Esophagus (tissue), 2 donors: ENCODE results near the gene CDC42BPB. TPM values are rescaled to one million over a fixed set of nuclear protein-coding genes. Genes with fewer than 3 reads are reported as not detected.

Source experiments
- H3K27ac ChIP-seq, 2 donors: one replicate each; pipeline ENCODE4 v1.5.1; 2013; ENCODE audit warnings: low read depth in 2 of 2, mild to moderate bottlenecking in 2 of 2, inconsistent platforms in 1 of 2, low read length in 1 of 2, moderate library complexity in 1 of 2
- H3K27me3 ChIP-seq, 2 donors: one replicate each; pipeline ENCODE4 v1.6.1; 2013; ENCODE audit warnings: low read length in 2 of 2, control low read depth in 1 of 2, mild to moderate bottlenecking in 1 of 2; ENCODE audit not compliant: insufficient read depth in 2 of 2, control insufficient read depth in 1 of 2
- H3K36me3 ChIP-seq, 2 donors: one replicate each; pipeline ENCODE4 v1.6.1; 2013; ENCODE audit warnings: low read length in 1 of 2; ENCODE audit not compliant: control insufficient read depth in 2 of 2, insufficient read depth in 2 of 2
- H3K4me1 ChIP-seq, 2 donors: one replicate each; pipeline ENCODE4 v1.6.1; 2013; ENCODE audit warnings: low read length in 1 of 2; ENCODE audit not compliant: control insufficient read depth in 2 of 2, insufficient read depth in 2 of 2
- H3K4me3 ChIP-seq, 2 donors: one replicate each; pipeline ENCODE4 v1.5.1; 2013; ENCODE audit warnings: low read length in 2 of 2, mild to moderate bottlenecking in 2 of 2, low read depth in 1 of 2, moderate library complexity in 1 of 2
- H3K9me3 ChIP-seq, 2 donors: one replicate each; pipeline ENCODE4 v1.6.1; 2013; ENCODE audit warnings: mild to moderate bottlenecking in 2 of 2, low read depth in 1 of 2, low read length in 1 of 2, moderate library complexity in 1 of 2; ENCODE audit not compliant: control insufficient read depth in 2 of 2, insufficient read depth in 1 of 2
- WGBS, 2 donors: extraction: QIAGEN DNeasy Blood & Tissue Kit; methylation state at CpG; one replicate each; pipeline ENCODE4 v1.1.7; 2013; 5-methylcytosine and 5-hydroxymethylcytosine counted together
- polyA plus RNA-seq, 2 donors: library from polyadenylated mRNA; stranded (reverse); fragments of 200-250 nt; gene quantifications; one replicate each; pipeline ENCODE4 v1.2.3, GENCODE V29; 2013
- donor health status: healthy with polysubstance abuse.
- donor health status: Bipolar disorder and iron deficiency.

Gene CDC42BPB
- polyA plus RNA-seq, 2 donors: 29.9 to 35.2 TPM

DNA sequence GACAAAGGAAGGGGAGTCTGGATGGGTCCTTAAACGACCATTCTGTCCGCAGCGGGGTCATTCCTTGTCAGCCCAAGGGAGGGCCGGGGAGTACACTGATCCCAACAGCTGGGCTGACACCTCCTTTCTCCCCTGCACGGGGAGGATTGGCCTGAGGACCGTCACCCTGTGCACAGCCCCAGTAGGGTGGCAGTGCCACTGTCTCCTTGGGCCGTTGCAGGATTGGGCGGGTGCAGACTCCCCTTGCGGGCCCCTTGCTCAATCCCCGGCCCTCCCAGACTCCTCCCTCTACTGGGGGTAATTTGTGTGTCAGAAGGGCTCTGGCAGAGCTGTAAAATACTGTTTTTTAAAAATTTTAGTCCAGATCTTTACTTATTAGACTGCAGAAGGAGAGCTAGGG is 147.4 kb downstream of the CDC42BPB start:
- 86 to 92% methylated on average over 8 to 10 of the region's 10 CpGs for WGBS, 2 donors
- Histone ChIP-seq H3K27me3 (no peaks in the 10 kb centered on the region), H3K9me3 (no peaks in the 10 kb centered on the region), H3K27ac (no peak overlapping the region), H3K4me1 (no peaks in the 10 kb centered on the region), H3K36me3 (peaks cover 0 to 34% of the 10 kb centered on the region in 2 donors), H3K4me3 (no peak overlapping the region)

DNA sequence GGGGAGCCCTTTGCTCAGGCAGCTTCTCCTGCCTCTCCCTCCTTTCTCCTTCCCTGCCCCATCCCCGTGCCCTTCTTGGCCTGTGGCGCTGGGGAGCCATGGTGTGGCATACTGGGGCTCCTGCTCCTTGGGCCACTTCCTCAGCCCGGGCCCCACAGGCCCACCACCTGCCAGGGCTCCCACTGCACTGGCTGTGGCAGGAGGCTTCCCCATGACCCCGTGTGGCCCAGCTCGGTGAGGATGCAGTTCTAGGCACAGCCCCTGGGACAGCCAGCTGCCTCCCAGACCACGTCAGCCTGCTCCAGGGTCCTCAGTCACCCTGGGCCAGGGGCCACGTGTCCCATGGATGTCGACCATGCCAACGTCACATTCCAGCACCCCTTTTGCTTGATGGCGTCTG is 147.9 kb downstream of the CDC42BPB start:
- H3K4me1 ChIP-seq: no peaks in the 10 kb centered on the region
- no peak overlapping the region for H3K4me3 ChIP-seq
- no peaks in the 10 kb centered on the region for H3K9me3 ChIP-seq
- H3K36me3 ChIP-seq: peaks cover 0 to 34% of the 10 kb centered on the region in 2 donors
- H3K27me3 ChIP-seq: no peaks in the 10 kb centered on the region
- H3K27ac ChIP-seq: no peak overlapping the region
- 87 to 90% methylated on average over 10 of the region's 10 CpGs for WGBS, 2 donors

DNA sequence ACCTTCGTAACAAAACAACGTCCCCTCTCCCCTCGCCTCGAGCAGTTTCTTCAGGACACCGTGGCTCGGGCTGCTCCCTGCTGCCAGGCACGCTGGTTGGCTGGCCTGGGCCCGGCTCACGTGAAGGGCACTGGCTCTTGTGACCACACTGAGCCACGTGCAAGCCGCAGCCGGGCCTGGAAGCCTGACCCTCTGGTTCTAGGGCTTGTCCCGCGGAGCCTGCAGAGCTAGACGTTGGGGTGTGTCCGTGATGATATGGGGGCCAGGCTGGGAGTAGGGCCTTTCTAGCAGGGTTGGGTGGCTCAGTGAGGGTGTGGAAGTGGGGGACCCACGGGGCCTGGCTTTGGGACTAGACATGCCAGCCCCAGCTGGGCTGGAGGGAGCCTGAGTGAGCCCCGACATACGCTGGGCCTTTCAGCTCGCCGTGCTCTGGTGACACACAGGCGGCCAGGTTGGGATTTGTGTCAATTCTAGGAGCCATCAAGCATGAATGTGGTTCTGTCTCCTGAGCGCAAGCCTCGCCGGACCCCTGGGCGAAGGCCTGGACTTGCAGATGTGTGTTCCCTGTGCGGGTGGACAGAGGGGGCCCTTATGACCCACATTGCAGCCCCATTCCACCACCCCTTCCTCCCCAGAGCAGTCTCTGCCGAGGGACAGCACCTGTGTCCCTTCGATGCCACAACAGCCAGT is 148.4 kb downstream of the CDC42BPB start:
- Histone ChIP-seq H3K27ac (no peak overlapping the region), H3K4me3 (no peak overlapping the region), H3K36me3 (peaks cover 0 to 37% of the 10 kb centered on the region in 2 donors), H3K9me3 (no peaks in the 10 kb centered on the region), H3K27me3 (no peaks in the 10 kb centered on the region), H3K4me1 (no peaks in the 10 kb centered on the region)
- WGBS, 2 donors: 93% methylated on average over 29 of the region's 29 CpGs

DNA sequence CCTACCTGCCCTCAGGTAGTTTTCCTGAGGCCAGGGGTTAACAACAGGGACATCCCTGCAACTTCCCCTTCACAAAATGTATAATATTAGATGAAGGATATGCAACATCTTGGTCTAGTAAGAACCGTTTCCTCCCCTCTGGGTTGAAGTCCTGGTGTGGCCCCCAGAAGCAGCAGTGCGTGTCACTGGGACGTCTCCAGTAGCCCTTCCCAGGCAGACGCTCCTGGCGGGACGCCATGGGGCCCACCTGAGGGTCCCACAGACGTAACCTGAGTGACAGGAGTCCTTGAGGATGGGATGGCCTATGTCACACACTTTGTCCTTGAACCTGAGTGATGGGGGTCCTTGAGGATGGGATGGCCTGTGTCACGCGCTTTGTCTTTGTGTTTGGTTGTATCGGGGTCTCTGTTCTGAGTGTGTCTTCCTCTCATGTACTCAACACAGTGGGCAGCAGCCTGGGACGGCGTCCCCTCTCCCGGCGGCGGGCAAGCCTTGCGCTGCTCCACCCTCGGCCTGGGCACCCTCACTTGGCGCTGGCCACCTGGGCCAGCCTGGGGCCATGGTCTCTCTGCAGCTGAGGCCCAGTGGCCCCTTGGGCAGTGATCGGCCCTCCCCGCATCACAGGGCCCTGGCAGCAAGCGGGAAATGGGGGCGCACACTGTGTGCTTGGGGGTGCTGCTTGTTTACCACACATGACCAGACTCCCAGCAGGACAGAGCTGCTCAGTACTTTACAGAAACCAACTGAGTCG is 149.2 kb downstream of the CDC42BPB start:
- H3K27me3 ChIP-seq: no peaks in the 10 kb centered on the region
- H3K36me3 ChIP-seq: peaks cover under 1 to 43% of the 10 kb centered on the region in 2 donors
- WGBS, 2 donors: 94% methylated on average over 23 of the region's 23 CpGs
- H3K27ac ChIP-seq: no peak overlapping the region
- H3K4me1 ChIP-seq: no peaks in the 10 kb centered on the region
- H3K4me3 ChIP-seq: no peak overlapping the region
- no peaks in the 10 kb centered on the region for H3K9me3 ChIP-seq

DNA sequence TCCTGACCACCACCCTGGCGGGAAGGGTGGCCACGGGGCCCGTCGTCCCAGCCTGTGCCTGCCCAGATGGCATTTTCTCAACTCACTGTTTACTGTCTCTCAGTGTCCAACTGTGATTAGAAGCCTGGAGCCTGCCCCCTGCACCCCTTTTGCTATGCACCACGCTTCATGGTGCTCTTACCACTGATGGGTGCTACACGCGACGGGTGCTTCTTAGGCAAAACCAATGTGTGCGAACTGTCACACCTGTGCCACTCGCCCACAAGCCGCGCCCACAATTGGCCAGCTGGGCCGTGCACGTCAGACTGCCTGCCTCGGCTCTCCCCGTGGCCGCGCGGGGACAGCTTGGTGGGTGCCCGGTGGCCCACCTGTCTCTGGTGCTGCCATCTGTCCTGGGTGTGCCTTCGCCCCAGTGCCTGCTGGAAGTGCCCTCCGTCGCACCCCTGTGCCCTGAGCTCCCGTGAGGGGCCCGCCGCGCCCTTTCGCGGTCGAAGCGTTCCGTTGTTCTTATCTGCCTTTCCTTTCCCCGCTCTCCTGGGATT is 150.0 kb downstream of the CDC42BPB start:
- no peaks in the 10 kb centered on the region for H3K4me1 ChIP-seq
- H3K4me3 ChIP-seq: no peak overlapping the region
- H3K27ac ChIP-seq: no peak overlapping the region
- 91 to 94% methylated on average over 31 to 33 of the region's 33 CpGs for WGBS, 2 donors
- peaks cover 4 to 50% of the 10 kb centered on the region in 2 donors for H3K36me3 ChIP-seq
- H3K9me3 ChIP-seq: no peaks in the 10 kb centered on the region
- no peaks in the 10 kb centered on the region for H3K27me3 ChIP-seq

DNA sequence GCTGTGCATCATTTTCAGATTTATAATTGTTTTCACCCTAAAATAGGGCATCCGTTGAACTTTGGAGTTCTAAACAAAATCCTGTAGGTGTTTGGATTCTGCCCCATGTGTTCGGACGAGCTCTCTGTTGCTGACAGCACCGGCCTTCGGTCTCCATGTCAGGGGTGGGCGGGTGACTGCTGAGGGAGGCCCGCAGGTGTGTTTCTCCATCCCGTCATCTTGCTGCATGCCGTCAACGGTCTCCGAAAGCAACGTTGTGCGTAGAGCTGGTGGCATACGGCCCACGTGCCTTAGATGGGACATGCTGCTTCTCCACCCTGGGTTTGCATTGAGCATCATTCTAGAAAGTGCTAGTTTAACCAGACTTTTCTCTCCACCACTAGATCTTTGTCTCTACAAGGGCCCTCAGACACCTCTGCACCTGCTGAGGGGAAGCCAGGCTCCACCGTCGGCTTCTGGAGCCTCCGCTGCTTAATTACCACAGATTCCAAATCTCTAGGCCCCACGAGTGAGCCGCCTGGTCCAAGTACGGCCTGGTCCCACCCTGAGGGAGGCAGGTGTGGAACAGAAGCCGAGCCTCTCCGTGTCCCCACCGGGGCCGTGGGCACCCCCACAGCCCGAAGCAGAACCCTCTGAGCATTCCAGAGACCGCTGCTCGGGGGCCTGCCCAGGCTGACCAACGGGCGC is 150.6 kb downstream of the CDC42BPB start:
- Histone ChIP-seq H3K27ac (no peak overlapping the region), H3K36me3 (peaks cover 4 to 49% of the 10 kb centered on the region in 2 donors), H3K4me3 (no peak overlapping the region), H3K9me3 (no peaks in the 10 kb centered on the region), H3K4me1 (no peaks in the 10 kb centered on the region), H3K27me3 (no peaks in the 10 kb centered on the region)
- 96% methylated on average over 30 of the region's 30 CpGs for WGBS, 2 donors

DNA sequence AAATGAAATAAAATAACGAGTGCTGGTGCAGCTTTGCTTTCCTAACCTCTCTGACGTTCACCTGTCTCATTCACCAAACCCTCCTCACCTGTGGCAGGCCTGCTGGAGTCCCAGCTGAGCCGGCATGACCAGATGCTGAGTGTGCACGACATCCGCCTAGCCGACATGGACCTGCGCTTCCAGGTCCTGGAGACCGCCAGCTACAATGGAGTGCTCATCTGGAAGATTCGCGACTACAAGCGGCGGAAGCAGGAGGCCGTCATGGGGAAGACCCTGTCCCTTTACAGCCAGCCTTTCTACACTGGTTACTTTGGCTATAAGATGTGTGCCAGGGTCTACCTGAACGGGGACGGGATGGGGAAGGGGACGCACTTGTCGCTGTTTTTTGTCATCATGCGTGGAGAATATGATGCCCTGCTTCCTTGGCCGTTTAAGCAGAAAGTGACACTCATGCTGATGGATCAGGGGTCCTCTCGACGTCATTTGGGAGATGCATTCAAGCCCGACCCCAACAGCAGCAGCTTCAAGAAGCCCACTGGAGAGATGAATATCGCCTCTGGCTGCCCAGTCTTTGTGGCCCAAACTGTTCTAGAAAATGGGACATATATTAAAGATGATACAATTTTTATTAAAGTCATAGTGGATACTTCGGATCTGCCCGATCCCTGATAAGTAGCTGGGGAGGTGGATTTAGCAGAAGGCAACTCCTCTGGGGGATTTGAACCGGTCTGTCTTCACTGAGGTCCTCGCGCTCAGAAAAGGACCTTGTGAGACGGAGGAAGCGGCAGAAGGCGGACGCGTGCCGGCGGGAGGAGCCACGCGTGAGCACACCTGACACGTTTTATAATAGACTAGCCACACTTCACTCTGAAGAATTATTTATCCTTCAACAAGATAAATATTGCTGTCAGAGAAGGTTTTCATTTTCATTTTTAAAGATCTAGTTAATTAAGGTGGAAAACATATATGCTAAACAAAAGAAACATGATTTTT is 151.9 kb downstream of the CDC42BPB start:
- WGBS, 2 donors: 95 to 97% methylated on average over 38 of the region's 38 CpGs
- Histone ChIP-seq H3K4me3 (no peak overlapping the region), H3K36me3 (peaks cover 4 to 49% of the 10 kb centered on the region in 2 donors), H3K4me1 (no peaks in the 10 kb centered on the region), H3K9me3 (no peaks in the 10 kb centered on the region), H3K27me3 (no peaks in the 10 kb centered on the region), H3K27ac (no peak overlapping the region)

DNA sequence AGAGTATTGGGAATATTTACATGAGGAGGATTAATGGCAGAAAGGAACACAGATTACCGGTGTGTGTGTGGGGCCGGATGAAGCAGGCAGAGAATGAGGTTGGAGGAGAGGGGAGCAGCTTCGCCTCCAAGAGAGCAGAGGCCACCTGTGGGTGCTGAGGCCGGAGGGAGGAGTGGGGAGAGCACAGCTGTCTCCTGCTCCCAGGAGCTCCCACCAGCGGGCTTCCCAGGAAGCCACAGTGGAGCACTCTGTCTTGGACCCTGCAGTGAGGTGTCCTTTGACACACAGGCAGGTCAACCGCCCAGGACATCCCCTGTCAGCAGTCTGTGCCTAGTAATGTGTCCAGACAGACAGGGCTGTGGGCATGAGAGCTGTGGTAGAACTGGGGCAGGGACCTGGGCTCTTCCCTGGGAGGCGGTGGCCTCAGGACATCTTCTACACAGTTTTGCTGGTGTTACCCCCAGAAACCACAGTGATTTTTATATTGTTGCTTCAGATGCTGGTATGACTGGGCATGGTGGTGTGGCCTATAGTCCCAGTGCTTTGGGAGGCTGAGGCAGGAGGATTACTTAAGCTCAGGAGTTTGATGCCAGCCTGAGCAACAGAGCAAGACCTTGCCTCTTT is 153.3 kb downstream of the CDC42BPB start:
- no peak overlapping the region for H3K4me3 ChIP-seq
- 95 to 98% methylated on average over 7 of the region's 7 CpGs for WGBS, 2 donors
- H3K27ac ChIP-seq: no peak overlapping the region
- H3K9me3 ChIP-seq: no peaks in the 10 kb centered on the region
- H3K4me1 ChIP-seq: no peaks in the 10 kb centered on the region
- no peaks in the 10 kb centered on the region for H3K27me3 ChIP-seq
- H3K36me3 ChIP-seq: peaks cover 4 to 46% of the 10 kb centered on the region in 2 donors
